Brain microvascular endothelial cell (primary cell): ENCODE results near the gene DYNC2LI1.

Source experiments
- DNase-seq: peaks from one replicate; pipeline ENCODE4 v3.0.0-alpha.2; 2020
- H3K27ac ChIP-seq: fragments of 250-450 bp; sonication (Bioruptor Pico); 2 replicates; pipeline ENCODE4 v1.5.1; 2020; ENCODE audit warnings: mild to moderate bottlenecking, moderate library complexity
- H3K27me3 ChIP-seq: fragments of 250-450 bp; sonication (Bioruptor Pico); replicated peaks from 2 replicates; pipeline ENCODE4 v1.5.1; 2020; ENCODE audit warnings: mild to moderate bottlenecking
- H3K36me3 ChIP-seq: fragments of 250-450 bp; sonication (Bioruptor Pico); replicated peaks from 2 replicates; pipeline ENCODE4 v1.5.1; 2020; ENCODE audit warnings: mild to moderate bottlenecking
- H3K4me3 ChIP-seq: 2 replicates; pipeline ENCODE4 v1.5.1; 2011; ENCODE audit warnings: low read depth, mild to moderate bottlenecking, control low read depth, low read length, moderate library complexity
- CTCF ChIP-seq: IDR thresholded peaks from 2 replicates; pipeline ENCODE4 v1.5.1; 2011; ENCODE audit warnings: low read depth, mild to moderate bottlenecking, moderate library complexity, low read length, control low read depth, inconsistent platforms; ENCODE audit errors: missing control alignments
- in situ Hi-C: cut with HindIII; loops from 2 replicates; pipeline ENCODE4 v1.10.0; 2017; ENCODE audit warnings: low sequenced_read_pairs, low pct_ligation_motif_present

The DYNC2LI1 gene

DNA sequence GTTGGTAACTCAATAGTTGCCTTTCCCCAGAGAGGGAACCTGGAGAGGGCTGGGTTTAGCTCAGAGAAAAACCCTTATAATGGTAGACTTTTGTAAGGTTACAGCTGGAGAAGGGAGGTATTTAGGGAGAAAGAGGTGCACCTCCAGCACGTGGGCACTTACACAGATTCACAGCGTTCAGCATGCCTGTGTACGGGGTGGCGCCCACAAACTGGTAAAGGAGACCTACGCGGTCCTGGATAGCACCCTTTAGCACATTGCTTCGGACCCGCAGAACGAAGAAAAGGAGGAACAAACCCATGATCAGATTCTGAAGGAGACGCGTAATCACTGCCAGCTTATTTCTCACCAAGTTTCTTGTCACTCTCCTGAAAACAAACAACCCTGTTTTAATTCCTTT is 49.9 kb downstream of the DYNC2LI1 start:
- Histone ChIP-seq H3K4me3 (no peak overlapping the region), H3K36me3 (no peaks in the 10 kb centered on the region), H3K27me3 (no peaks in the 10 kb centered on the region), H3K27ac (no peak overlapping the region)
- in situ Hi-C loops, result no loop called here
- no peak for DNase-seq
- no peak for TF ChIP-seq CTCF

GRCh38 chr2:43824512-43824911 is 50.7 kb downstream of the DYNC2LI1 start:
- TF ChIP-seq CTCF, result no peak
- Histone ChIP-seq H3K27ac (no peak overlapping the region), H3K27me3 (no peaks in the 10 kb centered on the region), H3K36me3 (no peaks in the 10 kb centered on the region), H3K4me3 (no peak overlapping the region)
- in situ Hi-C loops, result no loop called here
- DNase-seq, result no peak

GRCh38 chr2:43824951-43825493 is 51.2 kb downstream of the DYNC2LI1 start:
- TF ChIP-seq CTCF, result no peak
- H3K27ac ChIP-seq, result no peak overlapping the region
- H3K36me3 ChIP-seq, result no peaks in the 10 kb centered on the region
- H3K4me3 ChIP-seq, result no peak overlapping the region
- in situ Hi-C loops, result no loop called here
- H3K27me3 ChIP-seq, result no peaks in the 10 kb centered on the region
- no peak for DNase-seq

DNA sequence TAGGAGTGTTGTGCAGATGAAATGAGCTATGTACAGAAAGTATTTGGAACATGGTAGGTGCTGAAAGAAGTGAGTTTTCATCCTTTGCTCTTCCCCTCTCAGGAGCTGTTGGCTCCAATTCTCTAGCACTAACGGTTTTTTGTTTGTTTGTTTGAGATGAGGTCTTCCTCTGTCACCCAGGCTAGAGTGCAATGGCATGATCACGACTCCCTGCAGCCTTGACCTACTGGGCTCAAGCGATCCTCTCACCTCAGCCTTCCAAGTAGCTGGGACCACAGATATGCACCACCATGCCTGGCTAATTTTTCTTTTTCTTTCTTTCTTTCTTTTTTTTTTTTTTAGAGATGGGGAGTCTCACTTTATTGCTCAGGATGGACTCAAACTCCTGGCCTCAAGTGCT is 52.0 kb downstream of the DYNC2LI1 start:
- in situ Hi-C loops, result no loop called here
- Histone ChIP-seq H3K27ac (no peak overlapping the region), H3K36me3 (no peaks in the 10 kb centered on the region), H3K27me3 (peaks cover under 1% of the 10 kb centered on the region), H3K4me3 (no peak overlapping the region)
- DNase-seq, result no peak
- TF ChIP-seq CTCF, result no peak

GRCh38 chr2:43826305-43827250 is 52.7 kb downstream of the DYNC2LI1 start:
- peaks cover 8% of the 10 kb centered on the region for H3K27me3 ChIP-seq
- no peak for DNase-seq
- H3K4me3 ChIP-seq, result no peak overlapping the region
- no peaks in the 10 kb centered on the region for H3K36me3 ChIP-seq
- TF ChIP-seq CTCF, result no peak
- H3K27ac ChIP-seq, result no peak overlapping the region
- in situ Hi-C loops, result no loop called here
